ENCODE measurements around the gene FXYD3. TPM values are rescaled to one million over a fixed set of nuclear protein-coding genes. Genes with fewer than 3 reads are reported as not detected.

The FXYD3 gene
- total RNA-seq, 1 donor from 2014 or later = not detected

DNA sequence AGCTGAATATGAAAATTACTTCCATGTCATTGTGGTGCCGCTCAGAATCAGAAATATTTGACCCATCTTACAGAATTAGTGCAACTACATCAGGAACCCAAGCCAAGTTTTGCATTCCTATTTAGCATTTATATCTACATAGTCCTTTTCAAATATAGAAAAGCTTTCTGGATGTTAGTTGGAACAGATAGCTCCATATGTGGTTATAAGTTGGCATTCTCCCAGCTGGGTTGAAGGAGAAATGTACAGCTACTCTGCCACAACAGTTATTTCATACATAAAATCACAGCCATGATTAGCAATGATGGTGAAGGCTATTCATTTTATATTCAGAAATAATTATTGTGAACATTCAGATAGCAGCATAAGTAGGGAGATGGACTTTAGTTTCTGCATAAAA lies 45.9 kb upstream of the FXYD3 start:
- Mint-ChIP-seq H3K9me3 (ENCODE audit: unreplicated experiment) (no peaks in the 10 kb centered on the region), H3K27ac (ENCODE audit: unreplicated experiment) (no peak overlapping the region)

DNA sequence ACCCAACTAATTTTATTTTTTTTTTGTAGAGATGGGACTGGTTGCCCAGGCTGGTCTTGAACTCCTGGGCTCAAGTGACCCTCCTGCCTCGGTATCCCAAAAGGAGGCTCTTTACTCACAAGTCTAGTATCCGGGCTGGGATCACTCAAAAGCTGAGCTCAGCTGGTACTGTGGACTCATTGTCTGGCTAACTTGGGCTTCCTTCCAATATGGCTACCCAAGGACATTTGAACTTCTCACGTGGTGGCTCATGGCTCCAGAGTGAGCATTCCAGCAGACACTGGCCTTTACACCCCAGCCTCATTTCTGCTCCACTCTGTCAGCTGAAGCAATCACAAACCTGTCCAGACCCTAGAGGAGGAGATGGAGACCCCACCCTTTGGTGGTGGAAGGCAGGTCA lies 45.2 kb upstream of the FXYD3 start:
- Mint-ChIP-seq H3K9me3 (ENCODE audit: unreplicated experiment) (no peaks in the 10 kb centered on the region), H3K4me3 (ENCODE audit: unreplicated experiment) (no peak overlapping the region), H3K27me3 (ENCODE audit: unreplicated experiment) (peaks cover 3% of the 10 kb centered on the region), H3K27ac (ENCODE audit: unreplicated experiment) (no peak overlapping the region), H3K36me3 (ENCODE audit: low read depth, unreplicated experiment) (peaks cover 3% of the 10 kb centered on the region), H3K4me1 (ENCODE audit: unreplicated experiment) (peaks cover 4% of the 10 kb centered on the region)
- no peak for DNase-seq (ENCODE audit: low spot score)
- TF ChIP-seq, protein P1, sequence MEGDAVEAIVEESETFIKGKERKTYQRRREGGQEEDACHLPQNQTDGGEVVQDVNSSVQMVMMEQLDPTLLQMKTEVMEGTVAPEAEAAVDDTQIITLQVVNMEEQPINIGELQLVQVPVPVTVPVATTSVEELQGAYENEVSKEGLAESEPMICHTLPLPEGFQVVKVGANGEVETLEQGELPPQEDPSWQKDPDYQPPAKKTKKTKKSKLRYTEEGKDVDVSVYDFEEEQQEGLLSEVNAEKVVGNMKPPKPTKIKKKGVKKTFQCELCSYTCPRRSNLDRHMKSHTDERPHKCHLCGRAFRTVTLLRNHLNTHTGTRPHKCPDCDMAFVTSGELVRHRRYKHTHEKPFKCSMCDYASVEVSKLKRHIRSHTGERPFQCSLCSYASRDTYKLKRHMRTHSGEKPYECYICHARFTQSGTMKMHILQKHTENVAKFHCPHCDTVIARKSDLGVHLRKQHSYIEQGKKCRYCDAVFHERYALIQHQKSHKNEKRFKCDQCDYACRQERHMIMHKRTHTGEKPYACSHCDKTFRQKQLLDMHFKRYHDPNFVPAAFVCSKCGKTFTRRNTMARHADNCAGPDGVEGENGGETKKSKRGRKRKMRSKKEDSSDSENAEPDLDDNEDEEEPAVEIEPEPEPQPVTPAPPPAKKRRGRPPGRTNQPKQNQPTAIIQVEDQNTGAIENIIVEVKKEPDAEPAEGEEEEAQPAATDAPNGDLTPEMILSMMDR (IDR thresholded peaks at IDR 0.05; ENCODE audit: unreplicated experiment) = no peak

More for the DNA sequence above, 45.9 kb upstream of the FXYD3 start:
- no peak for DNase-seq (ENCODE audit: low spot score)
- peaks cover 5% of the 10 kb centered on the region for H3K27me3 Mint-ChIP-seq (ENCODE audit: unreplicated experiment)
- no peaks in the 10 kb centered on the region for H3K36me3 Mint-ChIP-seq (ENCODE audit: low read depth, unreplicated experiment)
- no peak overlapping the region for H3K4me3 Mint-ChIP-seq (ENCODE audit: unreplicated experiment)
- peaks cover 4% of the 10 kb centered on the region for H3K4me1 Mint-ChIP-seq (ENCODE audit: unreplicated experiment)
- TF ChIP-seq, protein P1 (IDR thresholded peaks at IDR 0.05; ENCODE audit: unreplicated experiment) = no peak

DNA sequence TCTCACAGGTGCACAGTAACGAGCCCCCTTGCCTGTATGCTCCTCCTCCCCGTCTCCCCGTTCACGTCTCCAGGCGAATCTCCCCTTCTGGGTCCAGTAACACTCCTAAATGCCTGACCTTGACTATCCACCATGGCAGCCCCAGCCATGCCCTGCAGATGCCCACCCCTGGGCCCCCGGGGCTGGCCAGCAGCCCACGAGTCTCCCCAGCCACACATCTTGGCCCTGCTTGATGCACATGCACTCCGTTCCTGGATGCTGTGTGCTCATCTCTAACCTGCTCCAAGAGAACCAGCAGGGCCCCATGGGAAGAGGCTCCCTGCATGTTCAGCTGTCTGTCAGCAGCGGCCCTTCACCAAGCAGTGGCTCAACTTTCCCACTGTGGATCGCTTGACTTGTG lies 42.1 kb upstream of the FXYD3 start:
- no peak overlapping the region for H3K4me3 Mint-ChIP-seq (ENCODE audit: unreplicated experiment)
- TF ChIP-seq, protein P1 (IDR thresholded peaks at IDR 0.05; ENCODE audit: unreplicated experiment) = no peak
- peaks cover 3% of the 10 kb centered on the region for H3K36me3 Mint-ChIP-seq (ENCODE audit: low read depth, unreplicated experiment)
- H3K9me3 Mint-ChIP-seq (ENCODE audit: unreplicated experiment) = no peaks in the 10 kb centered on the region
- H3K4me1 Mint-ChIP-seq (ENCODE audit: unreplicated experiment) = peaks cover 2% of the 10 kb centered on the region
- DNase-seq (ENCODE audit: low spot score) = no peak
- peaks cover 4% of the 10 kb centered on the region for H3K27me3 Mint-ChIP-seq (ENCODE audit: unreplicated experiment)
- H3K27ac Mint-ChIP-seq (ENCODE audit: unreplicated experiment) = no peak overlapping the region

DNA sequence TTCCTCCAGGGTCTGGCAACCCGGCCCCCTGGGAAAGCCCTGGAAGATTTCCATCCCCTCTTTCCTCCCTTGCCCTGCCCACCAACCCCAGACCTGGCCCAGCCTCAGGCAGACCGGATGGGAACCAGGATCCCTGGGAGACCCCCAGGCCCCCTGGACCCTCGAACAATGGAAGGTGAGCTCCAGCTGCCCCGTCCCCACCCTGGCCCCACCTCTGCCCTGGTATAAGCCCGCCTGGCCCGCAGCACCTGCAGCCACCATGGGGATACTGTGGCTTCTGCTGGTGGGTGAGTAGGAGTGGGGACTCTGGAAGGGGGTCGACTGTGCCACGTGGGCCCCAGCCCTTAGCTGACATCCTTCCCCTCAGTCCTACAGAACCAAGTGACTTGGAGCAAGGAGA lies 41.7 kb upstream of the FXYD3 start:
- no peaks in the 10 kb centered on the region for H3K9me3 Mint-ChIP-seq (ENCODE audit: unreplicated experiment)

DNA sequence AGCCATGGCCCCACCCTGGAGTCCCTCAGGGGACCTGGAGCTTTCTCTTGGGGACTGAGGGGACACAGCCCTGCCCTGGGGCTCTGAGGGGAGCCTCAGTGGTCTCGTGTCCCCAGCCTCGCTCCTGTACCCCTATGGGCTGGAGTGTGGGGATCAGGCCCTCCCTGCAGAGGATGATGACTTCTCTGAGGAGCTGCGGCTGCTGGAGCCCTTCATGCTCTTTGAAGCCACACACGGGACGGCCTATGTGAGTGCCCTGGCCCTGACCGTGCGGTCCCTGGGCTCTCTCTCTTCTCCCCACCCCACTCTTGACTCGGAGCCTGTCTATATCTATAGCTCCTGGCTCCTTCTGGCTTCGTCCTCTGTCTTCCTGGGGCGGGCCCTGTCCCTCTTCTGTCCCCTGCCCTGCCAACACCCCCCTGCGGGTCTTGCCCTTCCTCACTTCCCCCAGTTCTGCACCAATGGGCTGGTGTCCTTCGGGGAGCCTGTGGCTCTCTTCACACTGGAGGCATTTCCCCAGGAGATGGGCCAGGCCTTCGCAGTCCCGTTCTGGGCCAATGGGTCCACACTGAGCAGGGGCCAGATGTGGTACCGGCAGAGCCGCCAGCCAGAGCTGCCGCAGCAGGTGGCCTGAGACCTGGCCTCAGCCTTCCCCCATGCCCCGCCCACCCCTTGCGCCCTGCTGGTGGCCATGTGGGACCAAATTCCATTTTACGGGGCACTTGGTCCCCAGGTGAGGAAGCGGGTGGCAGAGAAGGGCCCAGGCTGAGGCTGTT lies 41.0 kb upstream of the FXYD3 start:
- Mint-ChIP-seq H3K4me3 (ENCODE audit: unreplicated experiment) (no peak overlapping the region), H3K4me1 (ENCODE audit: unreplicated experiment) (no peaks in the 10 kb centered on the region), H3K27me3 (ENCODE audit: unreplicated experiment) (peaks cover 4% of the 10 kb centered on the region), H3K27ac (ENCODE audit: unreplicated experiment) (no peak overlapping the region), H3K9me3 (ENCODE audit: unreplicated experiment) (no peaks in the 10 kb centered on the region), H3K36me3 (ENCODE audit: low read depth, unreplicated experiment) (peaks cover 10% of the 10 kb centered on the region)
- DNase-seq (ENCODE audit: low spot score) = no peak
- TF ChIP-seq, protein P1 (IDR thresholded peaks at IDR 0.05; ENCODE audit: unreplicated experiment) = no peak

More for the DNA sequence above, 41.7 kb upstream of the FXYD3 start:
- peaks cover 7% of the 10 kb centered on the region for H3K36me3 Mint-ChIP-seq (ENCODE audit: low read depth, unreplicated experiment)
- no peak overlapping the region for H3K27ac Mint-ChIP-seq (ENCODE audit: unreplicated experiment)
- no peak for DNase-seq (ENCODE audit: low spot score)
- no peak overlapping the region for H3K4me3 Mint-ChIP-seq (ENCODE audit: unreplicated experiment)
- no peaks in the 10 kb centered on the region for H3K4me1 Mint-ChIP-seq (ENCODE audit: unreplicated experiment)
- TF ChIP-seq, protein P1 (IDR thresholded peaks at IDR 0.05; ENCODE audit: unreplicated experiment) = no peak
- H3K27me3 Mint-ChIP-seq (ENCODE audit: unreplicated experiment) = peaks cover 4% of the 10 kb centered on the region
